NCI-H748 (cell line): ENCODE results near the gene SDR9C7.
"Not testable (repeated sequence)": the region's sequence is repeated elsewhere in the genome, so short reads cannot be mapped to it uniquely, and the experiment has no call there.

Source experiments
- DNase-seq: peaks from one replicate; lab custom pipeline; 2025; ENCODE audit not compliant: unreplicated experiment; lab: John Stamatoyannopoulos, UW

Gene SDR9C7

GRCh38 chr12:56918139-56918538, 16.1 kb downstream of the SDR9C7 start:
- not testable (repeated sequence) for DNase-seq

DNA sequence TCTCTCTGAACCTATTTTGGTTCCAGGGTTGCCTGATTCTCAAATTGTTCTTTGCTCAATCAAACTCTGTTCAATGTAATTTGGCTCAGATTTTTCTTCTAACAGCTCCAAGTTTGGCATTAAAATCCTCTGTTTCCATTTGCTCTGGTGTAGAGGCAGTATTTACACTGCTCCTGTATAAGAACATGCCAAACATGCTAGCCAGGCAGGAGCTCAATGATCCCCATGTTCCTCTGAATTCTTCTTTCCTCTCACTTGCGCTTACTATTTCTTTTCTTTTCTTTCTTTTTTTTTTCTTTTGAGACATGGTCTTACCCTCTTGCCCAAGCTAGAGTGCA, 17.2 kb downstream of the SDR9C7 start:
- no peak for DNase-seq

DNA sequence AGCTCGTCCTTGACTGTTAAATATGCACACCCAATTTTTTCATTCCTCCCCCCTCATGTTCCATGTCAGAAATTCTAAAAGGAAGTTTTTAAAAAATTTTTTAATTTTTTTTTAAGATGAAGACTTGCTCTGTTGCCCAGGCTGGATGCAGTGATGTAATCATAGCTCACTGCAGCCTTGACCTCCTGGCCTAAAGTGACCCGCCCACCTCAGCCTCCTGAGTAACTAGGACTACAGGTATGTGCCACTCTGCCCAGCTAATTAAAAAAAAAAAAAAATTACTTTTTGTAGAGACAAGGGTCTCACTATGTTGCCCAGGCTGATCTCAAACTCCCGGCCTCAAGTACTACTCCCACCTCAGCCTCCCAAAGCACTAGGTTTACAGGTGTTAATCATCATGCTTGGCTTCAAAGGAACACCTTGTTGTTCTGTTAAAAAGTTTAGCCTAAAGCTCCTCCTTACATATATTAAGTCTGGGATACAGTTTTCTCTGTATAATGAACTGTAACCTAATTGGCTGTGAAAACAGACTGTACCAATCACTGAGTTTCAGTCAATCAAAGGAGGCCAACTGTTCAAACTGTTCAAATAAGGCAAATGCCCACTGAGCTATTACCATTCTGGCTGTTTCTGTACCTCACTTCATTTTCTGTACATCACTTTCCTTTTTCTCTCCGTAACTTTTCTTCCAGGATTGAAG, 17.8 kb downstream of the SDR9C7 start:
- DNase-seq = no peak

GRCh38 chr12:56914724-56915123, 19.5 kb downstream of the SDR9C7 start:
- no peak for DNase-seq

DNA sequence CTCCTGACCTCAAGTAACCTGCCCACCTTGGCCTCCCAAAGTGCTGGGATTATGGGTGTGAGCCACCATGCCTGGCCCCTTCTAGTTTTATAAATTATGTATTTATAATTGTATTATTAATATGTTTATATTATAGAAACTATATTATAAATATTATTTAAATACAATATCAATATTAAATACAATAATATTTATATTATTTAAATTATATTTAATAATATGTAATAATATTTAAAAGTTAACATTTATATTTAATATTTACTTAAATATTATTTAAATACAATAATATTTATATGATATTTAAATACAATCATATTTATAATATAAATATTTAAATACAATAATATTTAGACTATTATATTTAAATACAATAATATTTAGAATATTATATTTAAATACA, 20.0 kb downstream of the SDR9C7 start:
- no peak for DNase-seq

DNA sequence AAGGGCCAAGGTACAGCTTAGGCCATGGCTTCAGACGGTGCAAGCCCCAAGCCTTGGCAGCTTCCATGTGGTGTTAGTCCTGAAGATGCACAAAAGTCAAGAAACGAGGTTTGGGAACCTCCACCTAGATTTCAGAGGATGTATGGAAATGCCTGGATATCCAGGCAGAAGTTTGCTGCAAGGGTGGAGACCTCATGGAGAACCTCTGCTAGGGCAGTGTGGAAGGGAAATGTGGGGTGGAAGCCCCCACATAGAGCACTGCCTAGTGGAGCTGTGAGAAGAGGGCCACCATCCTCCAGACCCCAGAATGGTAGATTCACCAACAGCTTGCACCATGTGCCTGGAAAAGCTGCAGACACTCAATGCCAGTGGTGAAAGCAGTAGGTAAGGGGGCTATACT, 24.8 kb downstream of the SDR9C7 start:
- DNase-seq = not testable (repeated sequence)

GRCh38 chr12:56908136-56908535, 26.1 kb downstream of the SDR9C7 start:
- no peak for DNase-seq

GRCh38 chr12:56905852-56906251, 28.4 kb downstream of the SDR9C7 start:
- DNase-seq = no peak

DNA sequence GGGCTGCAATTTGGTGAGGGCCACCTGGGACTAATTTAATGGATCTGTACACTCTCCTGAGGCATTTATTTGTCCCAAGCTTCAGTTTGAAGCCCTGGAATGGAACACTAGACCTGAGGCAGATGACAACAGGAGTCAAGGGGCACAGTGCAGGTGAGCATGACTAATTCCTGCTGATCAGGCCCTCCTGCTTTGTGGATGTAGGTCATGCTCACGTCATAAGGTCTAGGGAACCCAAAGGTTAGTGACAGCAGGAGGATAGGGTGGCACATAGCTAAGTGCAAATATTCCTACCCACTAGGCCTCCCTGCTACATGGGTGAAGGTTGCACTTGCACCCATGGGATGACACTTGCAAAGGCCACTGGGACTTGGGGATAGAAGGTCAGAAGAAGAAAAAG, 30.8 kb downstream of the SDR9C7 start:
- no peak for DNase-seq

DNA sequence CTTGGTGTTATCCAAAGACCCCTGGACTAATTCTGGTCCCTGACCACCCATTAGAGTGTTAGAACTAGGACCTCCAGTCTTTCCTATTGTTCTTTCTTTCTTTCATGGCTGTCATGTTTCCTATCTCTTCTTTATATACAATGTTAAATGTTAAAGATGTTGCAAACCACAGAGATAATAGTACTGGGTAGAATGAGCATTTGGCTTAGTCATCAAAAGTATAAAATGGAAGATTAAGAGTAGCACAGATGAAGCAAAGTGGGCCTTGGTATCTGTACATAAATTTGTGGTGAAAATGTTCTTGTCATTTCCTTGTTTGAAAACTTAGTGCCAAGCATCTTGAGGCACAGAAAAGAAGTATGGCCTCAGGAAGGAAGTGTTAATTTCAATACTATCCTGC, 32.9 kb downstream of the SDR9C7 start:
- DNase-seq = not testable (repeated sequence)

GRCh38 chr12:56900583-56900982, 33.6 kb downstream of the SDR9C7 start:
- no peak for DNase-seq

DNA sequence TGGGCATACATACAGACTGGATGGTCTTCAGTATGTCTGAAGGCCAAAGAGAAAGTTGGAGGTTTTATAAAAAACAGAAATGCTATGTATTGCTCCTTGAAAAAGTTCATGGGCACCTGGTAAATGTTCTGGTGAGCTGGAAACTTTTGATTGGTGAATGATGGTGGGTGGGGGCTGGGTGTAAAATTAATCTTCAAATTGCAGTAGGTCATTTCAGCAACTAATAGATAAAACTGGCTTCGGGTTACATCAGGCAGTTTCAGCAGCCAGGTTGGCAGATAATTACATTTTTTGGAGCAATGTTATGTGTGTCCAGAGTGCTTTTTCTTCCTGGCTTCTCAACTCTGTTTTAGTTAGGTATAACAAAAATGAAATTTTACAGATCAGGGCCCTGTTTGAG, 35.3 kb downstream of the SDR9C7 start:
- DNase-seq = no peak

DNA sequence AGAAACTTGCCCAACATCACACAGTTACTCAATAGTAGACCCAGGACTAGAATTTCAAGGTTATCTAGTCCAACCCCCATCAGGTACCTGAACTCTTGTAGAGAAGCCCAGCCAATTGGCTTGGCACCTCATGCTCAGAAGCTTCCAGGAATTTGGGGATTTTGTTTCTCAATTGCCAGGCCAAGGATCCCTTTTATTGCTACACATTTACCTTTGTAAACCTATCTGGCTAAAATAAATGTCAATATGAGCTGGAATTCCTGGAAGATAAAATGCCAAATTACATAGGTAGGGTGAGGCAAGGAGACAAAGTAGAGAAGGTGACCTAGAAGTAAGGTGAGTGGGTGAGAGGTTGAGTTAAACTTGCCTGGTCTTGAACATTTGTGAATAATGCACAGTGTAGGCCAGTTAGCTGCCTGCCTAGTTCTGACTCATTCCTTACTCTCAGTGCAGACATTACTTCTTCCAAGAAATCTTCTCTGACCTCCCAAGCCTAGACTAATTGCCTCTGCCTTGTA, 36.3 kb downstream of the SDR9C7 start:
- DNase-seq = no peak

GRCh38 chr12:56896082-56896481, 38.1 kb downstream of the SDR9C7 start:
- DNase-seq = no peak

GRCh38 chr12:56894698-56895368, 39.4 kb downstream of the SDR9C7 start:
- DNase-seq = no peak

GRCh38 chr12:56891885-56892284, 42.3 kb downstream of the SDR9C7 start:
- DNase-seq = not testable (repeated sequence)

- no peak for DNase-seq
Measured at GRCh38 chr12:56886319-56886718, 47.9 kb downstream of the SDR9C7 start.

- DNase-seq = no peak
Measured at GRCh38 chr12:56885316-56885715, 48.9 kb downstream of the SDR9C7 start.

- no peak for DNase-seq
Measured at GRCh38 chr12:56884421-56884820, 49.8 kb downstream of the SDR9C7 start.

GRCh38 chr12:56882407-56882806, 51.8 kb downstream of the SDR9C7 start:
- not testable (repeated sequence) for DNase-seq

DNA sequence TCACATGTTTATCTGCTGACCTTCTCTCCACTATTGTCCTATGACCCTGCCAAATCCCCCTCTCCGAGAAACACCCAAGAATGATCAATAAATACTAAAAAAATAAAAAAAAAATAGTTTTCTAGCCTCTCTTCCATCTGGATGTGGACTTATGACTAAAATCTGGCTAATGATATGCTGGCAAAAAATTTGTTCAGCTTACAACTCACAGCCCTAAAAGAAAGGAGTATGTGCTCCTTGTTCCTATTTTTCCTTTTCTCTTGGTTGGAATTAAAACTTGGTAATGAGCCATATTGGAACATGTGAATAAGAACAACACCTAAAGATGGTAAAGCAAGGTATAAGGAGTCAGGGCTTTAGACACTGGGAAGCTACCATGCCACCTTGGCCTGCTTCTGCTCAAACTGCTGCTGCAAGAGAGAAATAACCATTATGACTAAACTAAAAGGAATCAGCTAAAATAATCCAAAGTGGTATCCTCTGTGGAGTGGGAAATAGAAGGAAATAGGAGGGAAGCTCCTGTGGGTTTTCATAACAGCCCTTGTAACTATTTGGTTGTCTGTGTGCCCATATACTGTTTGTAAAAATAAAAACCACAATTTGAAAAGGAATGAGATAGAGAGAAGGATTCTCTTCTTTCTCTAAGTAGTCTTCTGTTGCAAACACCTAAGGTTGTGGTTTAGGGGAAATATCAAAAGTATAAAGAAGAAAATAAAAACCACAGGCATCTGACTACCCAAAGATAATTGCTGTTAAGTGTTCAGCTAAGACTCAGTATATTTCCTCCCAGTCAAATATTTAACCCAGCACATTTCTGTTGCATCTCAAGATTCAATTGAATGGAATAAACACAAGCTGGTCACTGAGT, 53.8 kb downstream of the SDR9C7 start:
- no peak for DNase-seq
